NK-92 (cell line): ENCODE results near the gene MDK.

Experiments used
- DNase-seq: peaks from one replicate; lab custom pipeline; 2025; ENCODE audit not compliant: unreplicated experiment; lab: John Stamatoyannopoulos, UW

The MDK gene

DNA sequence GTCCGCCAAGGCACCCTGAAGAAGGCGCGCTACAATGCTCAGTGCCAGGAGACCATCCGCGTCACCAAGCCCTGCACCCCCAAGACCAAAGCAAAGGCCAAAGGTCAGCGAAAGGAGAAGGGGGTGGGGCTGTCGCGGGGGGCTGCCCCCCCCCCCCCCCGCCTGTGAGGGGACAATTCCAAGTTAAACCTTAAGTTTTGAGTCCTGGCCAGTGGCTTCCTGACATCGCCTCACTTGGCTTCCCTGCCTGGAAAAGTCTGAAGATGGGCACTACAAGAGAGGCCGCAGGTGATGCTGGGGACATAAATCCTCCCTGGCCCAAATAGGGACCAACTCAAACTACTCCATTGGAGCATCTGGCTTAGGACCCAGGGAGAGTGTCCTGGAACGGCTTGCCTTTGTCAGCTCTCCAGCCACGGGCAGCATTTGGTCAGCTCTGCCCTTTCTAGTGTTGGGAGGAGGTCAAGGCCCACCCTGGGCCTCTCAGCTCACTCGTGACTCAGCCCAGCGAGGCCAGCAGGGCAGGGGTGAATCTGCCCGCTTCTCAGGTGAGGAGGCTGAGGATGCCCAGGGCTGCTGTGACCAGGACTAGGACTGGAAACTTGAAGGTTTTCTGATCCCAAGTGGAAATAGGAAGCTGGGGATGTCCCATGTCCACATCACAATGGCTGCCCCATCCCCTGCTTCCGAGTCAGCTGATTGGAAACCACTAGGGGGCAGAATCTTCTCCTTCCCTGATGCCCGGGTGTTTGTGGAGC, 1.4 kb downstream of the MDK start:
- DNase-seq, result no peak

DNA sequence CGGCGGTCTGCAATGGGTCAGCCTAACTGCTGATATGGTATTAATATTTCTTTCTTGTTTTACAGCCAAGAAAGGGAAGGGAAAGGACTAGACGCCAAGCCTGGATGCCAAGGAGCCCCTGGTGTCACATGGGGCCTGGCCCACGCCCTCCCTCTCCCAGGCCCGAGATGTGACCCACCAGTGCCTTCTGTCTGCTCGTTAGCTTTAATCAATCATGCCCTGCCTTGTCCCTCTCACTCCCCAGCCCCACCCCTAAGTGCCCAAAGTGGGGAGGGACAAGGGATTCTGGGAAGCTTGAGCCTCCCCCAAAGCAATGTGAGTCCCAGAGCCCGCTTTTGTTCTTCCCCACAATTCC, 1.9 kb downstream of the MDK start:
- DNase-seq, result no peak

DNA sequence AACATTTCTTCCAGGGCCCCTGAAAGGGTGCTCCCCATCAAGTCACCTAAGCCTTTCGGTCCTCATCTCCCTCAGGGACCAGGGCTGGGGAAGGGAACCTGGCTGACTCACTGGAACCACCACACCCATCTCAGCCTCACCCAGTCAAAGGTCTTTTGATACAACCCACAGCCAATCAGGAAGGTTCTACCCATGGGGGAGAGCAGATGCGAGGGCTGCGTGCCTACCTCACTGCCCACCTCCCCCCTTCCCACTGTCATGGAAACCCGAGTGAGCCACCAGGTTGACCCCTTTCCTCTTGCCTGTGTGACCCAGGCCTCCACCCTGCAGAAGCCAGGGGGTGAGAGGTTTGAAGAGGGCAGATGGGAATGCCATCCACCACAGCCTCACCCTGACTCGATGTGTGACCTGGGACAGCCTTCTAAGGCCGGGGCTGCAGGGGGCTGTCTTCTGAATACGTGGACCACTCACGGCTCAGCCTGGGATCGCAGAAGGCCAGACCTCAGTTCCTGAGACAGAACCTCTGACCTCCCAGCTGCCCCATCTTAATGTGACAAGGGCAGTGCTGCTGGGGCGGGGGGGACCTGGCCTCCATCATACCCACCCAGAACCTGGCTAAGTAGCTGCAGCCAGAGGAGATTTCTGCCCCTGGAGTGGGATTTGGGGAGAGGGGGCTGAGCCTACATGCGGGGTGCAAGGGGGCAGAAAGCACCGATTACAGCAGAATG, 2.7 kb downstream of the MDK start:
- no peak for DNase-seq

DNA sequence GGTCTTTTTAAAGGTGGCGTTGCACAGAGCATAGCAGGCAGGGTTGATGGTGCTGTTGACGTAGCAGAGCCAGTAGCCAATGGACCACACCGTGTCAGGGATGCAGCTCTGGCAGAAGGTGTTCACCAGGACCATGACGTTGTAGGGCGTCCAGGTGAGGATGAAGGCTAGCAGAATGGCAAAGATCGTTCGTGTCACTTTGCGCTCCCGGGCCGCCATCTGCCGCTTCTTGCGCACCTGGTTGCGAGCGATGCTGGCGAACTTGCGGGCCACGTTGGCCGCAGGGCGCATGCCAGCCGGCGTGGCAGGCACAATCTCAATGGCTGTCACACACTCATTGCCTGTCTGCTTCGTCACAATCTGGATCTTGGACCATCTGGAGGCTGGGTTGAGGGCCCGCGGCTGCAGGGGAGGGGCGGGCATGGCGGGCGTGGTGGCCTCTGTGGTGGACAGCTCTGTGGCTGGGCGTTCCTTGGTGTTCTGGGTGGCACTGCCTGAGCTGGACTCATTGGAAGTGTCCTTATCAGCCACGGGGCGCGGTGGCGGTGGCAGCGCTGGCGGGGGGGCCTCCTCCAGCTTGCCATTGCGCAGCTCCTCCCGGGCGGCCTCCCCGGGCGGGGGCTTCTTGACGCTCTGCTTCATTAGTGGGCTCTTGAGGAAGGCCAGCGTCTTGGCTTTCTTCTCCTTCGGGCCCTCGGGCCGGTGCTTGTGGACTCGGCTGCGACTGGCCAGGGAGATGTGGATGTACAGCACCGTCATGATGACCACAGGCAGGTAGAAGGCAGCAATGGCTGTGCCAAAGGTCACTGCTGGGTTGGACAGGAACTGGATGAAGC, 3.9 kb downstream of the MDK start:
- DNase-seq, result no peak

DNA sequence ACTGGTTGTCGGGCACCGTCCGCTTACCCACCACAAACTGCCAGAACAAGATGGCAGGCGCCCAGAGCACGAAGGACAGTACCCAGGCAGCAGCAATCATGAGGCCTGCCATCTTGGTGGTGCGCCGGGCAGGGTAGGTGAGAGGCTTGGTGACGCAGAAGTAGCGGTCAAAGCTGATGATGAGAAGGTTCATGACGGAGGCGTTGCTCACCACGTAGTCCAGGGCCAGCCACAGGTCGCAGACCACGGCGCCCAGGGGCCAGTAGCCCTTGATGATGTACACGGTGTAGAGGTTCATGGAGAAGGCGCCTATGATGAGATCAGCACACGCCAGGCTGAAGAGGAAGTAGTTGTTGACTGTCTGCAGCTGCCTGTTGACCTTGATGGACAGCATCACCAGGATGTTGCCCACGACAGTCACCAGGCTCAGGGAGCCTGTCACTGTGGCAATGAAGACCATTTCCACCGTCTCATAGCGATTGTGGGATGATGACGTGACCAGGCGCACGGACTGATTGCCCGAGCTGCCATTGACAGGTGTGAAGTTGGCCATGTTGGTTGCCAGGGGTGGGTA, 4.6 kb downstream of the MDK start:
- DNase-seq, result no peak

DNA sequence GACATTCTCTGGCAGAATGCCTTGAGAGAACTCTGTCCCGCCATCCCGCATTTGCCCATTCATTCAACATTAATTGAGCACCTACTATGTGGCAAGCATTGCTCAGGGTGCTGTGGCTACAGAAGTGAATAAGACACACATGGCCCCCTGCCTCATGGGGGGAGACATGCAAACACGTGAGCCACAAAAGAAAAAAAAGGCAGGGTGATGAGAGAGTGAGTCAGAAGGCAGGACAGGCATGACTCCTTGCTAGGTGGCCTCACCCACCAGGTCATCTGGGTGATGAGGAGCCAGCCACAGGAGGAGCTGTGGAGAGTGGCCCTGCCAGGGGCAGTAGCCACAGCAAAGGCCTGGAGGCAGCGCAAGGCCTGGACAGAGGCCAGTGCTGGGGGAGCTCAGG, 5.2 kb downstream of the MDK start:
- DNase-seq, result no peak

DNA sequence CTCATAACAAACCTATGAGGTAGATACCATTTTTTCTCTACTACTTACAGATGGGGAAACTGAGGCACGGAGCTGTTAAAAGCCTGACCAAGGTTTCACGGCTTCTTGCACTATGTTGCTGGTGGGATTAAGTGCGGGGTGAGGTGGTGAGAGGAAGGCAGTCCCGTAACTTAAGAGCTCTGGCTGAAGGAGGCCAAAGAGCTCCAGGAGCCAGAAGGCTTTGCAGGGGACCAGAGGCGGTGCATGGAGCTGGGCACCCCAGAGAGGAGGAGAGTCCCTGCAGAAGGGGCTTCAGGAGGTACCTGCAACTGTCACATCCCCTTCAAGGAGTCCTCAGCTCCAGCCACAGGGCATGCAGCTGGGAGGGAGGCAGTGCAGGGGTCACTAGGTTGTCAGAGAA, 6.0 kb downstream of the MDK start:
- DNase-seq, result no peak

DNA sequence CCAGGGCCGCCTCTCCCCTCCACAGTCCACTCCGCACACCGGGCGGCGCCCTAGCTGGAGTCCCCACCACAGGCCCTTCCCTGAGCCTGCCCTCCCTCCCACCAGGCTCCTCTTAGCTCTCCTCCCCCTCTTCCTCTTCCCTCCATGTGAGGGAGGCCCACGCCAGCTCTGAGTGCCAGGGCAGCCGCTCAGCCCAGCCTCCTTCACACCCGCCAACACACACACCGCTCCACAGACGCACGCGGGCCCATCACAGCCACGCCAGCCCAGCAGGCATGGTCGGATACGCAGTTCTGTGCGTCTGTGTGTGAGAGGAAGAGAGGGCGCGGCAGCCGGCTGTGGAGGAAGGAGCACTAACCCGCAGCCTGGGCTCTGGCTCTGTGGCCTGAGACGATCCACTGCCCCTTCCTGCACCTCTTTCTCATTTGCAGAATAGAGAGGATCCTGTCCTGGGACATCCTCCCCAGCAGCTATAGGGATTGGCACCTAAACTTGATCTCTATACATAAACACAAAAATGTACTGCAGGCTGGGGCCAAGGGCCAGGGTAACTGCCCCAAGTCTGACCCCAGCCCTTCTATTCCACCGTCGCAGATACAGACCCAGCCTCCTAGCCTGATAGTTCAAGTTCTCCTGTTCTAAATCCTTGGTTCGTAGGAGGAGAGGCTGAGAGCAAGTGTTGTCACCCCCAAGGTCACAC, 6.6 kb downstream of the MDK start:
- DNase-seq, result no peak

DNA sequence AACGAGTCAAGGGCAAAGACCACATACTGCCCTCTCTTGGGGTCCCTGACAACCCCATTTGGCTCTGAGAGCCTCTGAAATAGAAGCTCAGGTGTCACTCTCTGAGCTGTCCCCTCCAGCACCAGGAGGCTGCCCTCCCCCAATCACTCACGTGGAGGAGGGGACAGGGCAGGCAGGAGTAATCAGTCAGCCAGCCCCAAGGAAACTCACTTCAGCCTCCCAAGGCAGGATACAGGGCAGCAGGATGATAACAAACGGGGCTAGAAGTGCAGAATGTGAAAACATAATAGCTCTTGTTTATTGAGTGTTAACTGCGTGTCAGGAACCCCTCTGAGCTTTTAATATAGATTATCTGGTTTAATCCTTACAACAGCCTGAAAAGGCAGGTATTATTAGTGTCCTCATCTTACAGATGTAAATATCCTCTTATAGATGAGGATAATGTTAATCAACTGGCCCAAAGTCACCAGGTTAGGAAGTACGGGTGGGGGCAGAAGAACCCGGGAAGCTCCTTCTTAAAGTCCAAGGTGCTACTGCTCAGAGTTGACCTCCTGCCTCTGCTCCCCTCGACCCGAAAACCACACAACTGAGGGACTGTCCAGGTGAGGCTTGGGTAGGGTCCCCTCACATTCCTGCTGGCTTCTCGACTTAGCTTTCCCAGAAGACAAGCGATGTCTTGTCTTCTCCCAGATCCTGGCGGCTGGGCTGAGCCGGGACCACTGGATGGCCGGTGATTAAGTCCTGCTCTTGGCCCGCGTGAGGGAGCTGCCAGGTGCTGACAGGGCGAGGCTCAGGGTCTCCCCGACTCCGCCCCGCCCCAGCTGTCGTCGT, 7.4 kb downstream of the MDK start:
- DNase-seq, result no peak

DNA sequence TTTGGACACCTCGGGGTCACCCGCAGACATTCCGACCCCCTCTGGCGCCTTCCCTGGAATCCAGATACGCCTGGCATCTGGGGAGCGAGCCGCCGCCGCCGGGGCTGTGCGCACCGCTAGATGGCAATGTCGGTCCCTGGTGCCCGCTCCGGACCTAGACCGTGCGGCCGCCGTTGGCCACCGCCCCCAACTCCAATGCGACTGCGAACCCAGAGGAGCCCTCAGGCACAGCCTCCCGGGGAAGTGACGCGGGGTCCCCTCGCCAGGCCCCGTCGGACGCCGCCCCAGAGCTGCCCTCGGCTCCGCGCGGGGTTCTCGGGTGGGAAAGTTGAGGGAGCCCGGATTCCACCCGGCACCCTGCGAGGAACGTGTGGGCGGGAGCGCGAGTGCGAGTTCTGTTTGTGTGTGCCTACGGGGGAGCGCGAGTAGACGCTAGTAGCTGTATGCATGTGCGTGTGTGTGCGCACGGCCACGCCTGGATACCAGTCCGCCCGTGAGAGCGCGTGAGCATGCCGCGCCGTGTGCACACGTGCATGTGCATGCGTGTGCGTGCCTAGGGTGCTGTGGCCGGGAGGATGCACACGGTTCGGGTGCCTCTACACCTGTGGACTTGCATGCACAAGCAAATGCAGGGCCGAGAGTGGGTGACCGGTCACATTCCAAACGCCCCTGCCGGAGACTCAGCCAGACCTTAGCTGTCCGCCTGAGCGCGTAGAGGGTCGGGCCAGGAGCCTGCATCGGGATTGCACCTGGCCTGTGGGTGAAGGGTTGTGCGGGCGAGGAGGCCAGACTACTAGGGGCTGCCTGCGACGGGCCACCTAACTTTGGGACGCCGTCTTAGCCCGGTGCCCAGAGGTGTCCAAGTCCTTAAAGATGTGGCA, 8.2 kb downstream of the MDK start:
- no peak for DNase-seq

DNA sequence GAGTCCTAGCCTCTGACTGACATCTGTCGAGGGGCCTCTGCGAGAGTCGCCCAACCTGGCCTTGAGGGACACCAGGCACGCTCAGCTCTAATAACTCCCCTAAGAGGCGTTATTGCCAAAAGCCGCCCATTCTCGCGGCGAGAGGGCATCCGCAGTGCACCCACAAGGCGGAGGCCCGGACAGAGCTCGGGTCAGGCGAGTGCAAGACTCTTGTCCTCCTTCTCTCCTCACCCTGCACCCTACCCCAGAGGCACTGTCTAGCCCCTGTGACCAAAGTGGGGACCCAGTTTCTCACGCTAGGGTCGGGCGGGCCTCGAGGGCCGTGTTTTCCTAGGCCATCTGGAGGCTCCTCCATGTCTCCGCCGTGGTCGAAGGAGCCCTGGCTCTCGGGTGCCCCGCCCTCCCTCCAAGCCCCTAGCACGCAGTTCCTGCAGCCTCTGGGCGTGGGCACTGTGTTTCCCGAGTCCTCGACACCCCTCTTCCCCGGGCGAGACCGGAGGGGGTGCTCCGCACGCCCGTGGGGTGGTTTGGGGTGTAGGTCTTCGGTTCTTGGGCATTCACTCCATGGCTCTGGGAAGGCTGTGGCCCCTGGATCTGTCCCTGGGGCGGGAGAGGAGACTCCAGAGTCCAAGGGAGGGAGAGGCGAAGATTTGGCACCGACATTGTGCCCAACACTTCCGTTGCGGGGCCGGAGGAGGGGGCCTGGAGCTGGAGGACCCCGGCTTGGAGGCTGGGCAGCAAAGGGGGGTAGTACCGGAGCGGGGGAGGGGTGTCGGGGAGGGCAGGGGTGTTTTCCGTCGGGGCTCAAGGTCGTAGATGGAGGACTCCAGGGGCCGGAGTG, 9.1 kb downstream of the MDK start:
- no peak for DNase-seq

DNA sequence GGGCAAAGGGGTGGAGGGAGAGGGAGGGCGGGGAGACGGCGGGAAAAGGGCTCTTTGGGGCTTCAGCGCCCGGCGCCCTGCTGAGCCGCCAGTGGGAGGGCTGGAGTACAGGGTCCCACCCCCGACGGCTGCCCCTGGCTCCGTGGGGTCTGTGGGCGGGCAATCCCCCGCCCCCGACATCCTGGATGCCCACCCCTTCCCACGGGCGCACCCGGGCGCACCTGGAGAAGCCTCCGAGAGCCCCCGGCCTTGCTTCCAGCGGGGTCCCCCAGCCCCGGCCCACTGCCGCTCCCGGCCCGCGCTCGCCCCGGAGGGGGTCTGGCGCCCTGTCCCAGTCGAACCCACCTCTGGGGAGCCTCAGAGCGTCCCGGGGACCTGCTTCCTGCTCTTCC, 9.7 kb downstream of the MDK start:
- DNase-seq, result no peak

DNA sequence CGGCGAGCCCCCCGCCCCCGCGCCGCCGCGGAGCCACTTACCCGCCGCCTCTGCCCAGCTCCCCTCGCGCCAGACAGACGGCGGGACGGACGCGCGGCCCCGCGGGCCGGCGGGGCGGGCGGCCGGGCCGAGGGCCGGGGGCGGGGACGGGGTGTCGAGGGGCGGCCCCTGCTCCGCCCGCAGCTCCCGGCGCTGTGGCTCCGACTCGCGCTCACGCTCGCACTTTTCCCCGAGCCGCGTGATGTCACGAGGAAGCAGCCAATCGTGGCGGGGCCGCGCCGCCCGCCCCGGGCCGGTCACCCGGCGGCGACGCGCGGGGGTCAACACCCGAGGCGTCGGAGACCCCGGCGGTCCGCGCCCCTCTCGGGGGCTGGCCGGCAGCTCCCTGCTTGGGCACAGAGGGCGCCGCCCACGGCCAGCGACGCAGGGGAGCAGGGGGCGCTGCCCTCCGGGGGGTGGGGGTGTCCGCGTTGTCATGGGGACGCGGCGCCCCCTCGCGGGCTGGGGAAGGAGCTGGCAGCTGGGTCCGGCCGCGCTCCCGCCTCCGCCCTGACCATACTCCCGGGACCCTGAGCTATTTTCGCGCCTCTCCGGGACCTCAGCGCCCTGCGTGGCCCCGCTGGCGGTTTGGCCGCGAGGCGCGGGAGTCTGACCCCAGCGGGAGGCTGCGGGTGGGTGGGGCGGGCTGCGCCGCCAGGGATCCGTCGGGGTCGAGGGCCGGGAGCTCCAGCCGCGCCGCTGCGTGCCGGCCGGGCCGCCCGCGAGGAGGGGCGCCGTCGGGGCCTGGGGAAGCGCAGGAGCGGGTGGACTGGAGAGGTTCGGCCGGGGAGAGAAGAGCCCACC, 10.3 kb downstream of the MDK start, which contains the start of gene CHRM4:
TSS of gene CHRM4 (minus strand) at position 199 of the 843 bp plus-strand sequence. CDS start 5,219 bp downstream, outside the sequence.
- no peak for DNase-seq

DNA sequence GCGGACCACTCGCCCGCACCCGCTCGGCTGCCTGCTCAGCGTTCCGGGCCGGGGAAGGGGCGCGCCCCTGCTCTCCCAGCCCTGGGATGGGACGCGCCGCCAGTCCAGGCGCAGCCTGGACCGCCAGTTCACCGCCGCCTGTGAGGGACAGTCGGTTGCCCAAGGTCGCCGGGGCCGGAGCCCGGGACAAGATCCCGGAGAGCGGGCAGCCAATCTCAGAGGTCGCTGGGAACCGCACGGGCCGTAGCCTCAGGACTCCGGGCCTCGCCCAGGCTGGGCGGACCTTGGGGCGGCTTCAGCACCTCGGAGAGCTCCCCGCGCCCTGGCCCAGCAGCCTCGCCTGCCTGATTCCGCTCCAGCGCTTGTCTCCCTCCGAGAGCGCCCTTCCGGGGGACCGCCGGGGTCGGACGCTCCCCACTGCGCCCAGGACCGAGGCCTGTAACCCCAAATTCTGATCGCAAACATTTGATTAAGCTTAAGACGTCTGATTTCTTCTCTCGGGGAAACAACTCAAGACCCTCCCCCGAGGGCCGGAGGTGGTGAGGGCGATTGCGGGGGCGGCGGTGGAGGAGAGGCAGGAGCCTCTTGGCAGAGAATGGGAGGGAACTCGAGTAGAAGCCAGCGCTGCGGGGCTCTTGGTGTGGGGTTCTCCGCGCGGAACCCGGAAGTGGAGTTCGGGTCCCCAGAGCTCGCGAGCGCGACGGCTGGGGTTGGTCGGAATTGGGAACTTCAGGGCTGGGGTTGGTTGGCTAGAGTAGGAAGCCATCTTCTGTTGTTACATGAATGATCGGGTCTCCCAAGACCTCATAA, 11.2 kb downstream of the MDK start:
- DNase-seq, result no peak

DNA sequence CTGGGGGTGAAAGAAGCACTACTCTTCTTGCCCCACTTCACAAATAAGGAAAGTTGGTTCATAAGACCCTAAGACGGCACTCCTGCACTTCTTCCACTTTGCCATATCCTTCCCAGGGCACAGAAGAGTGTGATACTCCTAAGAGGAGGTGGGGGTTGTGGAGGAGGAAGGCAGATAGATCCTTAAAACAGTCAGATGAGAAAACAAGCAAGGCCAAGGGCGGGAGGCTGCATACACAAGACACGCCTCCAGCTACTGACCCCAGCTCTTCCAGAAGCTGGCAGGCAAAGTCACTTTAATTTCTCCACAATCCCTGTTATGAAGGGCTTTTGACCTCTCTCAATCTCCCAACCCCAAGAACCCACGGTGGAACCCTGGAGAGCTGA, 11.8 kb downstream of the MDK start:
- no peak for DNase-seq

DNA sequence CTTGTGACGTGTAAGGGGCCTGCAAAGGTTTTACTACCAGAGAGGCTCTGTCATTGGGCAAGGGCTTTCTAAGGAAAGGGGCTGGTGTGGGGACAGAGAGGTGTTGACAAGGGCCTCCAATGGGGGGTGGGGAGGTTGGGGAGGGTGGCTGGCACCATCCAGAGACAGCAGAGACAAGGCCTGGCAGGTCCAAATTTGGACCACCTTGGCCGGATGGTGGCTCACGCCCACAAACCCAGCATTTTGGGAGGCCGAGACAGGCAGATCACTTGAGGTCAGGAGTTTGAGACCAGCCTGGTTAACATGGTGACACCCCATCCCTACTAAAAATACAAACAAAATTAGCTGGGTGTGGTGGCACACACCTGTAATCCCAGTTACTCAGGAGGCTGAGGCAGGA, 12.3 kb downstream of the MDK start:
- DNase-seq, result no peak
